Muscle layer of colon (tissue), 2 donors: Measurements from ENCODE around the gene PPARGC1A.

ENCODE experiments used
- H3K27ac ChIP-seq: one replicate; pipeline ENCODE4 v1.7.0; 2013; ENCODE audit warnings: low read depth, mild to moderate bottlenecking, low read length, moderate library complexity
- H3K27me3 ChIP-seq, 2 donors: one replicate each; pipeline ENCODE4 v1.7.0; 2013; ENCODE audit warnings: low read length in 2 of 2, mild to moderate bottlenecking in 2 of 2; ENCODE audit not compliant: insufficient read depth in 2 of 2, control insufficient read depth in 1 of 2
- H3K36me3 ChIP-seq: one replicate; pipeline ENCODE4 v1.7.0; 2013; ENCODE audit warnings: mild to moderate bottlenecking, low read length; ENCODE audit not compliant: insufficient read depth
- H3K4me1 ChIP-seq: one replicate; pipeline ENCODE4 v1.7.0; 2013; ENCODE audit warnings: mild to moderate bottlenecking, low read length; ENCODE audit not compliant: insufficient read depth
- H3K4me3 ChIP-seq, 2 donors: one replicate each; pipeline ENCODE4 v1.7.0; 2013; ENCODE audit warnings: low read length in 2 of 2, low read depth in 1 of 2, mild to moderate bottlenecking in 1 of 2, moderate library complexity in 1 of 2
- H3K9ac ChIP-seq: one replicate; pipeline ENCODE4 v1.7.0; 2013; ENCODE audit warnings: low read length
- H3K9me3 ChIP-seq: one replicate; pipeline ENCODE4 v1.7.0; 2013; ENCODE audit warnings: mild to moderate bottlenecking, low read length
- donor health status: abdominal sarcoma.
- donor health status: Adenocarcinoma of cecum.

Gene PPARGC1A

GRCh38 chr4:23828779-23829178 is 61.1 kb downstream of the PPARGC1A start:
- no peaks in the 10 kb centered on the region for H3K36me3 ChIP-seq
- H3K27me3 ChIP-seq = no peaks in the 10 kb centered on the region
- H3K9me3 ChIP-seq = no peaks in the 10 kb centered on the region
- H3K4me1 ChIP-seq = no peaks in the 10 kb centered on the region
- no peak overlapping the region for H3K27ac ChIP-seq
- no peak overlapping the region for H3K4me3 ChIP-seq
- H3K9ac ChIP-seq = no peak overlapping the region

DNA sequence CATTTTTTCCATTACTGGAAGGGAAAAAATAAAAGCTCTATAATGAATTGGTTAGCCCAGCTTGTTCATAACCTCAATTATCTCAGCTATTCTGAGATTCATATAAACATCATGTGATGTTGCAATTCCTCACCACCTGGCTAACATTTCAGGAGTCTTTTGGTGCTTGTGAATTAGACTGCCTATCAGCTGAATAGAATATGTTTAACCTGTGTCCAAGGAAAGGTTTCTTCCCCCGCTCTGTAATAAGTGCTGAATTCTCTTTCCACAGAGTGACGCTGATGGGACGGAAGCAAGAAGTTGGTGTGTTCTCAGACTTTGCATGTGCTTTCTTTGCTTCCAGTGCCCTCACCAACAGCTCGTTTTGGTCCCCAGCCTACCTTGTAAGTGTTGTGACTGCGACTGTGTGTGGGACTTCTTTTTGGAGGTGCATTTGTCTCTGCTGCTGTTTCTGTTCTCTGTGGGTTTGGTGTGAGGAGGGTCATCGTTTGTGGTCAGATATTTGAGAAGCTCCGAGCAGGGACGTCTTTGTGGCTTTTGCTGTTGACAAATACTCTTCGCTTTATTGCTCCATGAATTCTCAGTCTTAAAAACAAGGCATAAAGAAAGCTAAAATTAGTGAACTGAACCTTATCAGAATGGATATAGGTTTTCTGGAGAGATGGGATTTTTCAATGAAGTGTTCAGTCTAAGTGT is 61.7 kb downstream of the PPARGC1A start:
- no peaks in the 10 kb centered on the region for H3K27me3 ChIP-seq
- no peaks in the 10 kb centered on the region for H3K9me3 ChIP-seq
- no peaks in the 10 kb centered on the region for H3K4me1 ChIP-seq
- H3K36me3 ChIP-seq = no peaks in the 10 kb centered on the region
- H3K4me3 ChIP-seq = no peak overlapping the region
- H3K9ac ChIP-seq = no peak overlapping the region
- no peak overlapping the region for H3K27ac ChIP-seq

- Histone ChIP-seq H3K4me3 (no peak overlapping the region), H3K9ac (no peak overlapping the region), H3K27ac (no peak overlapping the region), H3K9me3 (no peaks in the 10 kb centered on the region), H3K27me3 (no peaks in the 10 kb centered on the region), H3K36me3 (no peaks in the 10 kb centered on the region), H3K4me1 (no peaks in the 10 kb centered on the region)
These were observed 67.7 kb downstream of the PPARGC1A start for GRCh38 chr4:23822181-23822580.

GRCh38 chr4:23819041-23819511 is 70.8 kb downstream of the PPARGC1A start:
- H3K36me3 ChIP-seq = no peaks in the 10 kb centered on the region
- H3K9ac ChIP-seq = no peak overlapping the region
- H3K27me3 ChIP-seq = no peaks in the 10 kb centered on the region
- H3K4me1 ChIP-seq = no peaks in the 10 kb centered on the region
- no peak overlapping the region for H3K4me3 ChIP-seq
- no peak overlapping the region for H3K27ac ChIP-seq
- no peaks in the 10 kb centered on the region for H3K9me3 ChIP-seq

- no peaks in the 10 kb centered on the region for H3K36me3 ChIP-seq
- no peak overlapping the region for H3K9ac ChIP-seq
- no peak overlapping the region for H3K27ac ChIP-seq
- H3K4me1 ChIP-seq = no peaks in the 10 kb centered on the region
- no peak overlapping the region for H3K4me3 ChIP-seq
- H3K9me3 ChIP-seq = no peaks in the 10 kb centered on the region
- no peaks in the 10 kb centered on the region for H3K27me3 ChIP-seq
These were observed 71.6 kb downstream of the PPARGC1A start for GRCh38 chr4:23818097-23818885.

DNA sequence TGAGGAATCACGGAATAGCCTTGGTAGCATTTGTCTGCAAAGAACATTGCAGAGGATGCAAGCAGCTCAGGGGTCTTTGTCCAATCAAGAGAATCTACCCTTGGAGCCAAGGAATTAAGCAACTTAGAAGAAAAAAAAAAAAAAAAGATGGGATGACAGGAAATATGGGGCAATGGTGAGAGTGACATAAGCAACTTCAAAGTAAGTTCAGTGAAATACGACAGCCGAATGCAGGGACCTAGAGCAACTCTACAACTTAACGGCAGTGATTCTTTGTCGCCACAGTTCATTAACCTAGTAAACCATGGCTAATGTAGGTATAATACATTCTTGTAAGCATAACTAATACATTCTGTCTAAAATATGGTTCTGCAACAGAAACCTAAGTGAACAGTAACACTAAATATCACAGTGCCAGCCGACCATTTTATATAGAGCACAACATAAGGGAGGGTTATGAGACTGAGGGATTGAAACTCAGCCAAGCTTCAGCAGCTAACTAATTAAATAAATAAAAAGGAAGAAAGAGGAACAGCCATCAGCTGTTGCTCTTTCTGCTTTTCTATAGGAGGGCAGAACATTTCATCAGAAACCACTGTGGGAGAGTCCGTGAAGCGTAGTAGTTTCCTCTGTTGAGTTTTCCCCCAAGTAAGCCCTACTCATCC is 74.7 kb downstream of the PPARGC1A start:
- Histone ChIP-seq H3K4me3 (no peak overlapping the region), H3K36me3 (no peaks in the 10 kb centered on the region), H3K9ac (no peak overlapping the region), H3K9me3 (no peaks in the 10 kb centered on the region), H3K27me3 (no peaks in the 10 kb centered on the region), H3K4me1 (no peaks in the 10 kb centered on the region), H3K27ac (no peak overlapping the region)

GRCh38 chr4:23814587-23814986 is 75.3 kb downstream of the PPARGC1A start:
- H3K36me3 ChIP-seq = no peaks in the 10 kb centered on the region
- H3K4me1 ChIP-seq = no peaks in the 10 kb centered on the region
- no peaks in the 10 kb centered on the region for H3K9me3 ChIP-seq
- H3K27ac ChIP-seq = no peak overlapping the region
- H3K9ac ChIP-seq = no peak overlapping the region
- no peaks in the 10 kb centered on the region for H3K27me3 ChIP-seq
- H3K4me3 ChIP-seq = no peak overlapping the region

- no peaks in the 10 kb centered on the region for H3K4me1 ChIP-seq
- no peak overlapping the region for H3K27ac ChIP-seq
- no peak overlapping the region for H3K9ac ChIP-seq
- no peaks in the 10 kb centered on the region for H3K27me3 ChIP-seq
- H3K9me3 ChIP-seq = no peaks in the 10 kb centered on the region
- H3K4me3 ChIP-seq = no peak overlapping the region
- H3K36me3 ChIP-seq = no peaks in the 10 kb centered on the region
These were observed 78.7 kb downstream of the PPARGC1A start for GRCh38 chr4:23811161-23811560.

DNA sequence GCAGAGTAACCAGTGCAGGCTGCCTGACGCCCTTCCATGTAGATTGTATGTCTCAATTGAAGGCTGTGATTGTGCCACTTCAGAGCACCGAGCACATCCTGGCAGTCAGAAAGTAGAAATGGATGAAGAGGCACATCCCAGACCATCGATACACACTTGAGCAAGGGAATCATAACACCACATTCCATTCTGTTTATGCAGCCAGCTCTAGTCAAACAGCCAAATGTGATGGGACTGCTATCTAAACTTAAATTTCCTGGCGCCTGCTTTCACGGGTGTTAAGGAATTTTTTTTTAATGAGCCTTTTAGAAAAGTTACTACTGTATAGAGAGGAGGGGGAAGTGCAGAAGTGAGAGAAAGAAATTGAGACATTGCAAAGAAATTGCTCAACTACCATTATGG is 84.4 kb downstream of the PPARGC1A start:
- no peaks in the 10 kb centered on the region for H3K27me3 ChIP-seq
- no peak overlapping the region for H3K4me3 ChIP-seq
- no peaks in the 10 kb centered on the region for H3K9me3 ChIP-seq
- no peaks in the 10 kb centered on the region for H3K36me3 ChIP-seq
- H3K27ac ChIP-seq = no peak overlapping the region
- no peaks in the 10 kb centered on the region for H3K4me1 ChIP-seq
- H3K9ac ChIP-seq = no peak overlapping the region

DNA sequence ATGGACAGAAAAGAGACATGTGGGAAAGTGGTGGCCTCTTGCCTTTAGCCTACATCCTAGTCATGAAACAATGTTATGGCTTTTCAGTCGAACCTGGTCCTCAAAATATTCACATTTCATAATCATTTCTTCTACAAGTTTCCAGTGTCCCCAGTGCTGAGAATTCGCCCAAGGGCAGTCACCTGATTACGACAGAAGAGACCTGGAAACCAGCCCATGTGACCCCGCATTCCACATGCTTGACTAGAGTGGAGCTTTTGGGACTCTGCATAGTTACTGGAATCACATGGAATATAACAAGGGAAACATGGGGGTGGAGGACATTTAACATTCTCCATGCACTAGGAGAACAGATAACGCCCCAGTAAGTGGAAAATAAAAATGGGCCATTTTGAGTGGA is 100.1 kb downstream of the PPARGC1A start:
- no peak overlapping the region for H3K9ac ChIP-seq
- no peaks in the 10 kb centered on the region for H3K27me3 ChIP-seq
- H3K9me3 ChIP-seq = no peaks in the 10 kb centered on the region
- no peak overlapping the region for H3K4me3 ChIP-seq
- H3K4me1 ChIP-seq = no peaks in the 10 kb centered on the region
- no peak overlapping the region for H3K27ac ChIP-seq
- no peaks in the 10 kb centered on the region for H3K36me3 ChIP-seq

DNA sequence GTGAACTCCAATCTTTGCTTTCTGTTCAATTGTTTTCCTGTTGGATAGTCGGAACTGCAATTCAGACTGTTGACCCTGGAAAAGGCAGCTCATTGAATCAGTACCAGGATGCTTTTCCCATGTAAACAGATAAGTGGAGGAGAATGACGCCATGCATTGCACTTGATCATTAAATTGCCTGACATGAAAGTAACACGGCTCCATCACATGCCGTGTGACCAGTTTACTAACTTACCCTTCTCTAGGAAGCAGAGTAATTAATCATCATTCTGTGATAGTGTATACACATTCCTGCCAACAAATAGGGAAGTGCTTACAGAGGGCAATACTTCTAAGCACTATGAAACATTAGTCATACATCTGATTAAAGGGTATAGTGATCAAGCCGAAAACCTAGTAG is 101.4 kb downstream of the PPARGC1A start:
- no peaks in the 10 kb centered on the region for H3K4me1 ChIP-seq
- H3K27ac ChIP-seq = no peak overlapping the region

More for the DNA sequence above, 101.4 kb downstream of the PPARGC1A start:
- Histone ChIP-seq H3K36me3 (no peaks in the 10 kb centered on the region), H3K9me3 (no peaks in the 10 kb centered on the region), H3K9ac (no peak overlapping the region), H3K27me3 (no peaks in the 10 kb centered on the region), H3K4me3 (no peak overlapping the region)
